H1 (cell line): Measurements from ENCODE around the gene DENND1A. TPM values are rescaled to one million over a fixed set of nuclear protein-coding genes. Genes with fewer than 3 reads are reported as not detected.

Experiments used
- CTCF ChIA-PET: fragments of 300-600 bp; sonication (Branson Sonifier 250); formaldehyde crosslinking; loops from one replicate; lab custom pipeline; 2021; ENCODE audit not compliant: partially characterized antibody; lab: Charles Lee
- POLR2A ChIA-PET: fragments of 300-600 bp; sonication (Branson Sonifier 250); formaldehyde crosslinking; loops from one replicate; lab custom pipeline; 2021; ENCODE audit warnings: inconsistent platforms; ENCODE audit not compliant: partially characterized antibody; lab: Charles Lee
- DNase-seq, 2 experiments: peaks; one replicate each; pipeline versions ENCODE4 v3.0.0 to v3.0.0-alpha.2; 2010 to 2022; ENCODE audit warnings: low spot score in 2 of 2, low read depth in 1 of 2, mixed read lengths in 1 of 2
- FAIRE-seq: peaks from 2 replicates; lab custom pipeline; 2011; peaks lifted over from hg19 to GRCh38; lab: Jason Lieb, UNC
- H2AFZ ChIP-seq: 2 replicates; pipeline ENCODE4 v1.8.1; 2012; ENCODE audit warnings: low read length, inconsistent platforms
- H2AK5ac ChIP-seq: 2 replicates; pipeline ENCODE4 v1.6.1; 2013; ENCODE audit warnings: low read depth, low read length
- H2BK120ac ChIP-seq: replicated peaks from 2 replicates; pipeline ENCODE3; 2013; ENCODE audit warnings: low read depth, low read length, inconsistent platforms
- H2BK12ac ChIP-seq: 2 replicates; pipeline ENCODE4 v1.6.1; 2013; ENCODE audit warnings: low read depth, low read length
- H2BK15ac ChIP-seq: 2 replicates; pipeline ENCODE4 v1.6.1; 2013; ENCODE audit warnings: low read length
- H2BK20ac ChIP-seq: 2 replicates; pipeline ENCODE4 v1.6.1; 2013; ENCODE audit warnings: low read length
- H2BK5ac ChIP-seq: 2 replicates; pipeline ENCODE4 v1.6.1; 2013; ENCODE audit warnings: low read depth, low read length
- H3K14ac ChIP-seq: 2 replicates; pipeline ENCODE4 v1.6.1; 2013; ENCODE audit warnings: inconsistent platforms; ENCODE audit not compliant: insufficient read length
- H3K18ac ChIP-seq: 2 replicates; pipeline ENCODE4 v1.6.1; 2013; ENCODE audit warnings: low read length; ENCODE audit errors: extremely low read depth
- H3K23ac ChIP-seq: 2 replicates; pipeline ENCODE4 v1.6.1; 2013; ENCODE audit warnings: inconsistent platforms; ENCODE audit not compliant: insufficient read length
- H3K23me2 ChIP-seq: 2 replicates; pipeline ENCODE4 v1.6.1; 2013; ENCODE audit warnings: low read depth, low read length
- H3K27ac ChIP-seq: 2 replicates; pipeline ENCODE4 v1.6.1; 2011; ENCODE audit warnings: low read depth, low read length, inconsistent platforms
- H3K27me3 ChIP-seq, 4 experiments: replicated peaks in 1 of 4; 1 replicate in 1 of 4; 2 replicates in 3 of 4; pipeline versions ENCODE4 v1.6.1 to v1.8.1; 2011 to 2013; ENCODE audit warnings: low read length in 3 of 4, mild to moderate bottlenecking in 3 of 4, inconsistent platforms in 2 of 4, mixed read lengths in 2 of 4, moderate library complexity in 1 of 4; ENCODE audit not compliant: control insufficient read depth in 3 of 4, insufficient read depth in 3 of 4; ENCODE audit errors: extremely low read depth in 1 of 4
- H3K36me3 ChIP-seq, 4 experiments: 2 replicates each; pipeline versions ENCODE4 v1.6.1 to v1.8.1; 2011 to 2013; ENCODE audit warnings: mild to moderate bottlenecking in 4 of 4, low read length in 3 of 4, moderate library complexity in 2 of 4, control low read depth in 1 of 4, inconsistent platforms in 1 of 4; ENCODE audit not compliant: insufficient read depth in 4 of 4, control insufficient read depth in 2 of 4
- H3K4ac ChIP-seq: replicated peaks from 2 replicates; pipeline ENCODE3; 2013; ENCODE audit warnings: low read length, low read depth, mixed read lengths, inconsistent platforms; ENCODE audit not compliant: insufficient read length
- H3K4me1 ChIP-seq, 4 experiments: replicated peaks in 1 of 4; 1 replicate in 1 of 4; 2 replicates in 3 of 4; pipeline versions ENCODE4 v1.6.1 to v1.8.1; 2011 to 2013; ENCODE audit warnings: low read length in 3 of 4, inconsistent platforms in 2 of 4, mixed read lengths in 1 of 4; ENCODE audit not compliant: insufficient read depth in 4 of 4, control insufficient read depth in 3 of 4
- H3K4me2 ChIP-seq, 2 experiments: 2 replicates each; pipeline versions ENCODE4 v1.6.1 to v1.8.1; 2011 to 2013; ENCODE audit warnings: low read depth in 2 of 2, low read length in 2 of 2, control low read depth in 1 of 2, inconsistent platforms in 1 of 2, mild to moderate bottlenecking in 1 of 2; ENCODE audit not compliant: insufficient read depth in 1 of 2
- H3K4me3 ChIP-seq, 4 experiments: fragments of 200-600, 300-600 bp in 1 of 4; sonication (generic), shearing (Covaris generic), sonication (Bioruptor Twin) in 1 of 4; 2 replicates each; pipeline versions ENCODE4 v1.5.1 to v1.8.1; 2011 to 2016; ENCODE audit warnings: low read length in 4 of 4, low read depth in 3 of 4, control low read depth in 2 of 4, inconsistent platforms in 2 of 4, mild to moderate bottlenecking in 2 of 4, mixed read lengths in 1 of 4, moderate library complexity in 1 of 4; ENCODE audit not compliant: insufficient read depth in 2 of 4; ENCODE audit errors: extremely low read depth in 1 of 4
- H3K56ac ChIP-seq: replicated peaks from 2 replicates; pipeline ENCODE3; 2013; ENCODE audit warnings: low read depth, mild to moderate bottlenecking, mixed read lengths, low read length, inconsistent platforms; ENCODE audit not compliant: insufficient read length
- H3K79me1 ChIP-seq: 2 replicates; pipeline ENCODE4 v1.6.1; 2013; ENCODE audit warnings: low read depth, low read length, control low read depth
- H3K79me2 ChIP-seq, 2 experiments: 2 replicates each; pipeline versions ENCODE4 v1.6.1 to v1.8.1; 2012 to 2013; ENCODE audit warnings: low read length in 2 of 2, mild to moderate bottlenecking in 2 of 2, inconsistent platforms in 1 of 2; ENCODE audit not compliant: insufficient read depth in 2 of 2, control insufficient read depth in 1 of 2
- H3K9ac ChIP-seq, 4 experiments: replicated peaks in 1 of 4; 1 replicate in 1 of 4; 2 replicates in 3 of 4; pipeline versions ENCODE4 v1.6.1 to v1.8.1; 2011 to 2013; ENCODE audit warnings: low read depth in 3 of 4, low read length in 3 of 4, control low read depth in 2 of 4, mild to moderate bottlenecking in 2 of 4, moderate library complexity in 2 of 4, inconsistent platforms in 1 of 4; ENCODE audit errors: extremely low read depth in 1 of 4
- H3K9me3 ChIP-seq, 2 experiments: 2 replicates each; pipeline versions ENCODE4 v1.6.1 to v1.8.1; 2012 to 2013; ENCODE audit warnings: mild to moderate bottlenecking in 2 of 2, moderate library complexity in 2 of 2, control low read depth in 1 of 2, inconsistent platforms in 1 of 2, low read depth in 1 of 2, low read length in 1 of 2, mixed read lengths in 1 of 2; ENCODE audit not compliant: insufficient read depth in 2 of 2
- H4K20me1 ChIP-seq, 2 experiments: replicated peaks in 1 of 2; 2 replicates each; pipeline versions ENCODE3 to v1.8.1; 2011 to 2013; ENCODE audit warnings: inconsistent platforms in 2 of 2, low read length in 2 of 2, mild to moderate bottlenecking in 1 of 2; ENCODE audit not compliant: insufficient read depth in 2 of 2, control insufficient read depth in 1 of 2
- H4K5ac ChIP-seq: 2 replicates; pipeline ENCODE4 v1.6.1; 2013; ENCODE audit warnings: low read length, low read depth, mixed read lengths, inconsistent platforms; ENCODE audit not compliant: insufficient read length
- H4K8ac ChIP-seq: 2 replicates; pipeline ENCODE4 v1.8.0; 2013; ENCODE audit warnings: mild to moderate bottlenecking, moderate library complexity, low read length, inconsistent platforms; ENCODE audit not compliant: insufficient read depth; ENCODE audit errors: extremely low read depth
- H4K91ac ChIP-seq: replicated peaks from 2 replicates; pipeline ENCODE3; 2013; ENCODE audit warnings: low read length, mixed read lengths, inconsistent platforms; ENCODE audit not compliant: insufficient read length
- BCL11A ChIP-seq, 2 experiments: IDR thresholded peaks; one replicate each; pipeline ENCODE4 v1.6.1; 2011; ENCODE audit warnings: low read depth in 2 of 2, low read length in 2 of 2, mild to moderate bottlenecking in 2 of 2
- BRCA1 ChIP-seq: IDR thresholded peaks from 2 replicates; pipeline ENCODE4 v1.6.1; 2012; ENCODE audit warnings: low read depth, low read length, improper control_type of control experiment
- CBX5 ChIP-seq: fragments of 300-800, 300-1000 bp; sonication (generic); IDR thresholded peaks from 2 replicates; pipeline ENCODE4 v1.7.1; 2016; ENCODE audit warnings: antibody characterized with exemption, low read length, low read depth
- CHD2 ChIP-seq: IDR thresholded peaks from 2 replicates; pipeline ENCODE4 v1.6.1; 2012; ENCODE audit warnings: low read length, improper control_type of control experiment
- JUND ChIP-seq: IDR thresholded peaks from 2 replicates; pipeline ENCODE4 v1.6.1; 2011; ENCODE audit warnings: mild to moderate bottlenecking, improper control_type of control experiment, low read length
- KDM1A ChIP-seq: fragments of 200-600, 300-600 bp; sonication (generic); IDR thresholded peaks from 2 replicates; pipeline ENCODE4 v1.7.1; 2016; ENCODE audit warnings: mild to moderate bottlenecking, low read length, borderline replicate concordance
- NRF1 ChIP-seq: IDR thresholded peaks from 2 replicates; pipeline ENCODE4 v1.6.1; 2011; ENCODE audit warnings: mild to moderate bottlenecking, low read depth, low read length, improper control_type of control experiment
- PHF8 ChIP-seq: fragments of 200-600 bp; sonication (generic); conservative IDR thresholded peaks from 2 replicates; pipeline ENCODE4 v1.7.1; 2012; ENCODE audit warnings: low read depth, mild to moderate bottlenecking, inconsistent platforms, low read length, moderate library complexity
- POLR2A ChIP-seq, 2 experiments: IDR thresholded peaks; 1 replicate in 1 of 2; 2 replicates in 1 of 2; pipeline ENCODE4 v1.6.1; 2011; ENCODE audit warnings: low read depth in 2 of 2, low read length in 2 of 2, mild to moderate bottlenecking in 2 of 2; ENCODE audit errors: control extremely low read depth in 1 of 2
- SIRT6 ChIP-seq: IDR thresholded peaks from one replicate; pipeline ENCODE4 v1.7.1; 2012; ENCODE audit warnings: low read length, inconsistent platforms
- SIX5 ChIP-seq: IDR thresholded peaks from 2 replicates; pipeline ENCODE4 v1.6.1; 2011; ENCODE audit warnings: mild to moderate bottlenecking, low read depth, low read length
- TAF7 ChIP-seq: optimal IDR thresholded peaks from 2 replicates; pipeline ENCODE3; 2011; ENCODE audit warnings: low read depth, mild to moderate bottlenecking, inconsistent platforms, low read length, moderate library complexity, borderline replicate concordance
- WGBS, 2 experiments: shearing (Covaris generic) in 1 of 2; methylation state at CpG; one replicate each; pipeline versions ENCODE4 v1.1.6 to v1.1.7; 2013 to 2015; ENCODE audit warnings: low lambda C conversion rate in 2 of 2, mixed read lengths in 2 of 2, inconsistent platforms in 1 of 2, low coverage in 1 of 2, missing lambda C conversion rate in 1 of 2; ENCODE audit not compliant: insufficient replicate concordance in 2 of 2, insufficient coverage in 1 of 2, insufficient read length in 1 of 2; ENCODE audit errors: extremely low coverage in 1 of 2, missing lambda C conversion rate in 1 of 2; 5-methylcytosine and 5-hydroxymethylcytosine counted together
- polyA plus RNA-seq, 7 experiments: library from polyadenylated mRNA; depleted of rRNA in 3 of 7; stranded (reverse) in 5 of 7; unstranded in 2 of 7; fragments of >200 nt in 5 of 7; fragments of 200-250 nt in 2 of 7; gene quantifications; 1 replicate in 5 of 7; 2 replicates in 1 of 7; 4 replicates in 1 of 7; pipeline versions ENCODE4 v1.2.1 to v1.2.3, GENCODE V29; 2011 to 2013; ENCODE audit warnings: missing spikeins in 2 of 7, mixed read lengths in 2 of 7
- total RNA-seq: library from RNA; stranded (reverse); fragmentation: NEBNext Ultra II Directional; extraction: Animal tissue kit (Norgen Biotek cat#: 25700); gene quantifications from 2 replicates; pipeline ENCODE4 v1.2.1, GENCODE V29; 2021

DENND1A gene
- total and polyA plus RNA-seq, 2 of the 8 experiments (the other 6 are each of a cell fraction or from before 2014, with no cell fraction given) = 24.1 to 26.4 TPM

DNA sequence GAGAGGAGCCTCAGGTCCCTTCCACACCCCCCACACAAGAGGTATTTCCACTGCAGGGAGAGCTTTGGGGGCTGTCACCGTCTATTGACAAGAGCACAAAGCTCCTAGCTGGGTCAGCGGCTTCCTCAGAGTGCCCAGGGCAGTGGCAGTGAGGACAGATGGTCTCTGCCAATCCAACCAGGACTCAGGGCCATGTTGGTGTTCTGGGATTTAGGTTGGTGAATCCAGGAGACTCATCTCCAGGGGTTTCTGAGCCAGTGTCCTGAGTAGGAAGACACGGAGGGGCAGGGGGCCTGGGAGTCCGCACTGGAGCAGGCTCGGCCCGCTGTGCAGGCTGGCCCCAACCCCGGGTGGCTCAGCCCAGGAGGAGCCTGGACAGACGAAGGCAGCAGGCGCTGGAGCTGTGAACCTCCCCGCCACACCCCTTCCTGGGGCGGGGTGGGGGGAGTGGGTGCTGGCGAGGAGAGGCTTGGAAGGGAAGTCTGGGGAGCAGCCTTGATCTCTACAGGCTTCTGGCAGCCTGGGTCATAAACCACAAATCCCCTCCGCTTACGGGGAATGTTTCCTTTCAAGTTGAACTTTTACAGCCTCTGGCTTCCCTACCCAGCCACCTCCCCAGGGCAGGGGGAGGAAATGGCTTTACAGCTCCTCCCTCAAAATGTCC is 554.3 kb downstream of the DENND1A start:
- H2AK5ac ChIP-seq = no peak overlapping the region
- no peak overlapping the region for H2AFZ ChIP-seq
- no peak for TF ChIP-seq SIRT6
- TF ChIP-seq BCL11A (IDR thresholded peaks at IDR 0.05; ENCODE audit: low read depth in 2 of 2, low read length in 2 of 2) = no peak
- TF ChIP-seq TAF7 = no peak
- TF ChIP-seq POLR2A (IDR thresholded peaks at IDR 0.05; ENCODE audit: control extremely low read depth in 1 of 2, low read depth in 2 of 2, low read length in 2 of 2) = no peak
- no peak for TF ChIP-seq CBX5
- TF ChIP-seq KDM1A = no peak
- TF ChIP-seq SIX5 = no peak
- no peak for TF ChIP-seq PHF8
- TF ChIP-seq CHD2 = no peak
- no peak for TF ChIP-seq NRF1
- TF ChIP-seq BRCA1 = no peak
- no peak for TF ChIP-seq JUND
- 0 out of 2 replicates have a peak, but pooled peaks cover 3% of the 10 kb centered on the region for H3K23me2 ChIP-seq
- no peak overlapping the region for H3K4me3 ChIP-seq
- no peak overlapping the region for H2BK5ac ChIP-seq
- H3K14ac ChIP-seq = no peak overlapping the region
- no peak overlapping the region for H4K5ac ChIP-seq
- no peaks in the 10 kb centered on the region for H3K79me1 ChIP-seq
- peaks cover 0 to 5% (median under 1%) of the 10 kb centered on the region in 4 experiments; a peak in 4 of 8 replicates for H3K36me3 ChIP-seq
- 85% methylated on average over 14 of the region's 14 CpGs; no CpG with 5 or more reads in 1 of the 2 experiments for WGBS, 2 experiments
- no peaks in the 10 kb centered on the region for H3K79me2 ChIP-seq
- H3K4me2 ChIP-seq = no peak overlapping the region
- H3K27ac ChIP-seq = no peak overlapping the region
- no peaks in the 10 kb centered on the region for H3K9me3 ChIP-seq
- H3K4ac ChIP-seq = no peak overlapping the region
- H2BK20ac ChIP-seq = no peak overlapping the region
- ChIA-PET POLR2A (interaction anchor here (1.5 to 3.9 kb wide), 2 partner anchors 10 to 15 kb away, joined by 4 to 19 read pairs; no protein-coding TSS in a partner anchor), CTCF (interaction anchor here (4.4 to 29.0 kb wide), 2 partner anchors 11 to 17 kb away, joined by 28 to 668 read pairs; partner anchors contain the start of gene CRB2)
- H3K18ac ChIP-seq = no peak overlapping the region
- H2BK120ac ChIP-seq = no peak overlapping the region
- H4K8ac ChIP-seq = no peak overlapping the region; the same call in 1 of the 2 replicates
- H4K91ac ChIP-seq = no peak overlapping the region
- no peak overlapping the region for H2BK15ac ChIP-seq
- peaks cover 8 to 14% of the 10 kb centered on the region in 2 experiments for H4K20me1 ChIP-seq
- no peak overlapping the region for H3K23ac ChIP-seq
- no peak overlapping the region for H2BK12ac ChIP-seq
- peaks cover 0 to 31% (median 22%) of the 10 kb centered on the region in 4 experiments; a peak in 5 of 7 replicates for H3K27me3 ChIP-seq
- DNase-seq (no peak), FAIRE-seq (no peak)
- H3K4me1 ChIP-seq = peaks cover 0 to 15% (median 8%) of the 10 kb centered on the region in 4 experiments; a peak in 6 of 7 replicates
- H3K9ac ChIP-seq = no peak overlapping the region
- no peak overlapping the region for H3K56ac ChIP-seq
